SK-N-SH treated with all-trans-retinoic acid at 6 μM for 48 hours (cell line): ENCODE measurements around the gene NGEF.

Source experiments
- ATAC-seq: fragments of 200-7000 bp; cut with Tn5 transposase; 3 replicates; pipeline ENCODE4 v1.9.1; 2020; ENCODE audit warnings: mild to moderate bottlenecking, moderate library complexity
- ARNTL ChIP-seq: fragments of 450-650 bp; formaldehyde crosslinking; IDR thresholded peaks from 2 replicates; pipeline ENCODE4 v1.5.0; 2020; ENCODE audit warnings: low read depth, mild to moderate bottlenecking, moderate library complexity, borderline replicate concordance
- BACH2 ChIP-seq: fragments of 250-450 bp; sonication (Bioruptor Pico); IDR thresholded peaks from 2 replicates; pipeline ENCODE4 v1.9.0; 2021; ENCODE audit warnings: mild to moderate bottlenecking, borderline replicate concordance
- CSDC2 ChIP-seq: fragments of 250-450 bp; sonication (Bioruptor Pico); IDR thresholded peaks from 2 replicates; pipeline ENCODE4 v1.5.0; 2020; ENCODE audit warnings: mild to moderate bottlenecking, moderate library complexity
- ESRRG ChIP-seq: fragments of 250-450 bp; sonication (Bioruptor Pico); IDR thresholded peaks from 2 replicates; pipeline ENCODE4 v1.6.1; 2021; ENCODE audit warnings: mild to moderate bottlenecking
- GLIS3 ChIP-seq: fragments of 250-450 bp; sonication (Bioruptor Pico); IDR thresholded peaks from 2 replicates; pipeline ENCODE4 v1.5.0; 2020; ENCODE audit warnings: mild to moderate bottlenecking, moderate library complexity
- ISL1 ChIP-seq: fragments of 250-450 bp; sonication (Bioruptor Pico); IDR thresholded peaks from 2 replicates; pipeline ENCODE4 v2.1.2; 2022; ENCODE audit warnings: mild to moderate bottlenecking, moderate library complexity
- OSR1 ChIP-seq: fragments of 250-450 bp; sonication (Bioruptor Pico); IDR thresholded peaks from 2 replicates; pipeline ENCODE4 v1.8.0; 2022; ENCODE audit warnings: moderate library complexity, mild to moderate bottlenecking, inconsistent platforms
- RARB ChIP-seq: fragments of 250-450 bp; sonication (Bioruptor Pico); IDR thresholded peaks from 2 replicates; pipeline ENCODE4 v1.8.0; 2021; ENCODE audit warnings: mild to moderate bottlenecking, moderate library complexity
- SNAI2 ChIP-seq: fragments of 250-450 bp; sonication (Bioruptor Pico); IDR thresholded peaks from 2 replicates; pipeline ENCODE4 v1.5.0; 2020; ENCODE audit warnings: mild to moderate bottlenecking, moderate library complexity
- TCF4 ChIP-seq: fragments of 250-450 bp; sonication (Bioruptor Pico); IDR thresholded peaks from 2 replicates; pipeline ENCODE4 v1.8.0; 2021; ENCODE audit warnings: mild to moderate bottlenecking, moderate library complexity, borderline replicate concordance
- ZC3H10 ChIP-seq: fragments of 250-450 bp; sonication (Bioruptor Pico); IDR thresholded peaks from 2 replicates; pipeline ENCODE4 v1.5.1; 2021; ENCODE audit warnings: mild to moderate bottlenecking, moderate library complexity
- ZFP30 ChIP-seq: fragments of 450-650 bp; formaldehyde crosslinking; IDR thresholded peaks from 2 replicates; pipeline ENCODE4 v1.5.0; 2022; ENCODE audit warnings: mild to moderate bottlenecking, moderate library complexity
- ZNF565 ChIP-seq: fragments of 450-650 bp; formaldehyde crosslinking; conservative IDR thresholded peaks from 2 replicates; pipeline ENCODE4 v1.5.0; 2020; ENCODE audit warnings: low read depth, mild to moderate bottlenecking, moderate library complexity
- ZNF70 ChIP-seq: fragments of 450-650 bp; formaldehyde crosslinking; IDR thresholded peaks from 2 replicates; pipeline ENCODE4 v1.5.0; 2020; ENCODE audit warnings: mild to moderate bottlenecking, moderate library complexity
- ZNF8 ChIP-seq: fragments of 450-650 bp; formaldehyde crosslinking; IDR thresholded peaks from 2 replicates; pipeline ENCODE4 v1.5.0; 2020; ENCODE audit warnings: mild to moderate bottlenecking, moderate library complexity
- TF ChIP-seq, protein P1 (sequence below): fragments of 250-450 bp; sonication (Bioruptor Pico); IDR thresholded peaks from 2 replicates; pipeline ENCODE4 v1.8.0; 2021; ENCODE audit warnings: low read depth, mild to moderate bottlenecking, moderate library complexity, borderline replicate concordance
- TF ChIP-seq, protein P2 (sequence below): fragments of 250-450 bp; sonication (Bioruptor Pico); IDR thresholded peaks from 2 replicates; pipeline ENCODE4 v1.5.0; 2020; ENCODE audit warnings: mild to moderate bottlenecking, moderate library complexity

Gene NGEF

DNA sequence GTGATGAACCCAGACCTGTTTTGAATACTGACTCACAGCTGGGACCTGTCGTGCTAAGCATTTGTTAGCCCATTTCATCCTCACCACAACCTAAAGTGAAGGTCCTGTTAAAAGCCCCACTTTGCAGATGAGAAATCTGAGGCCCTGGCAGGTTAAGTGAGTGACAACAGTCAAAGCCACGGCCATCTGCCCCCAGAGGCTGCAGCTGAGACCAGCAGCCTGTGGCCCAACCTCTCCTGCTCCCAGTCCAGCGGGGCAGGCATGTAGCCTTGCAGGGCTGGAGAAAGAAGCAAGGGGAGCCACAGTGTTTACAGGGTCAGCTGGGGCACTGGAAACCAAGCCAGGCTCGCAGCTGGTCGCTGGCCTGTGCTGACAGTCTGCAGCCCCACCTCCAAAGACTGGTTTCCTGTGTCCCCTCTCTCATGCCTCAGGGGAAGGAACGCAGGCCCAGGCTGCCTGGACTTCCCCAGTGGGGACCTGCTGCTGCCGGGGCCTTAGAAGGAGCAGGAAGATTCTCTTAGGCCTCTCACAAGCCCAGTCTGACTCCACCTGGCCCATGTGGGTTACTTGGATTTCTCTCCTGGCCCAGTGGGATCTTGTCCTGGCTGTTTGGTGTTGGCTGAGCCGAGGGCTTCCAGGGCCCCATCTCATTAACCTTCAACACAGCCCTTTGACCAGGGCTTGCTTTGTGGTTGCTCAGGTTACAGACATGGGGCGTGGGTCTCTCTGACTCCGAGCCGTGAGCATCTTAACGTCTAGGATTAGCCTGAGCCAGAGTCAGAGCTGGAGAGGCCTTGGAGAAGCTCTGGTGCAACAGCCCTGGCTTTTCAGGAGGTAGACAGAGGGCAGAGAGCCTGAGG, 48.8 kb upstream of the NGEF start:
- ATAC-seq, result peak; percentile 37; the same call in 1 of the 3 replicates
- no peak for TF ChIP-seq ZFP30

- TF ChIP-seq ZNF70 (CRISPR knock-in tag) (no peak), ZNF565 (CRISPR knock-in tag) (no peak), BACH2 (CRISPR knock-in tag) (no peak), RARB (CRISPR knock-in tag) (no peak), ARNTL (CRISPR knock-in tag) (no peak)
- TF ChIP-seq, protein P1, sequence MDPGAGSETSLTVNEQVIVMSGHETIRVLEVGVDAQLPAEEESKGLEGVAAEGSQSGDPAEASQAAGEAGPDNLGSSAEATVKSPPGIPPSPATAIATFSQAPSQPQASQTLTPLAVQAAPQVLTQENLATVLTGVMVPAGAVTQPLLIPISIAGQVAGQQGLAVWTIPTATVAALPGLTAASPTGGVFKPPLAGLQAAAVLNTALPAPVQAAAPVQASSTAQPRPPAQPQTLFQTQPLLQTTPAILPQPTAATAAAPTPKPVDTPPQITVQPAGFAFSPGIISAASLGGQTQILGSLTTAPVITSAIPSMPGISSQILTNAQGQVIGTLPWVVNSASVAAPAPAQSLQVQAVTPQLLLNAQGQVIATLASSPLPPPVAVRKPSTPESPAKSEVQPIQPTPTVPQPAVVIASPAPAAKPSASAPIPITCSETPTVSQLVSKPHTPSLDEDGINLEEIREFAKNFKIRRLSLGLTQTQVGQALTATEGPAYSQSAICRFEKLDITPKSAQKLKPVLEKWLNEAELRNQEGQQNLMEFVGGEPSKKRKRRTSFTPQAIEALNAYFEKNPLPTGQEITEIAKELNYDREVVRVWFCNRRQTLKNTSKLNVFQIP (CRISPR knock-in tag), result no peak
- TF ChIP-seq, protein P2, sequence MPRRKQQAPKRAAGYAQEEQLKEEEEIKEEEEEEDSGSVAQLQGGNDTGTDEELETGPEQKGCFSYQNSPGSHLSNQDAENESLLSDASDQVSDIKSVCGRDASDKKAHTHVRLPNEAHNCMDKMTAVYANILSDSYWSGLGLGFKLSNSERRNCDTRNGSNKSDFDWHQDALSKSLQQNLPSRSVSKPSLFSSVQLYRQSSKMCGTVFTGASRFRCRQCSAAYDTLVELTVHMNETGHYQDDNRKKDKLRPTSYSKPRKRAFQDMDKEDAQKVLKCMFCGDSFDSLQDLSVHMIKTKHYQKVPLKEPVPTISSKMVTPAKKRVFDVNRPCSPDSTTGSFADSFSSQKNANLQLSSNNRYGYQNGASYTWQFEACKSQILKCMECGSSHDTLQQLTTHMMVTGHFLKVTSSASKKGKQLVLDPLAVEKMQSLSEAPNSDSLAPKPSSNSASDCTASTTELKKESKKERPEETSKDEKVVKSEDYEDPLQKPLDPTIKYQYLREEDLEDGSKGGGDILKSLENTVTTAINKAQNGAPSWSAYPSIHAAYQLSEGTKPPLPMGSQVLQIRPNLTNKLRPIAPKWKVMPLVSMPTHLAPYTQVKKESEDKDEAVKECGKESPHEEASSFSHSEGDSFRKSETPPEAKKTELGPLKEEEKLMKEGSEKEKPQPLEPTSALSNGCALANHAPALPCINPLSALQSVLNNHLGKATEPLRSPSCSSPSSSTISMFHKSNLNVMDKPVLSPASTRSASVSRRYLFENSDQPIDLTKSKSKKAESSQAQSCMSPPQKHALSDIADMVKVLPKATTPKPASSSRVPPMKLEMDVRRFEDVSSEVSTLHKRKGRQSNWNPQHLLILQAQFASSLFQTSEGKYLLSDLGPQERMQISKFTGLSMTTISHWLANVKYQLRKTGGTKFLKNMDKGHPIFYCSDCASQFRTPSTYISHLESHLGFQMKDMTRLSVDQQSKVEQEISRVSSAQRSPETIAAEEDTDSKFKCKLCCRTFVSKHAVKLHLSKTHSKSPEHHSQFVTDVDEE (CRISPR knock-in tag), result no peak
- TF ChIP-seq, all 23 proteins: peak for 0
- ATAC-seq, result no peak
These were observed 48.0 kb upstream of the NGEF start for GRCh38 chr2:233060980-233061590.

GRCh38 chr2:233060501-233060979, 47.5 kb upstream of the NGEF start:
- no peak for TF ChIP-seq OSR1 (CRISPR knock-in tag)
- no peak for TF ChIP-seq GLIS3 (CRISPR knock-in tag)
- no peak for ATAC-seq

DNA sequence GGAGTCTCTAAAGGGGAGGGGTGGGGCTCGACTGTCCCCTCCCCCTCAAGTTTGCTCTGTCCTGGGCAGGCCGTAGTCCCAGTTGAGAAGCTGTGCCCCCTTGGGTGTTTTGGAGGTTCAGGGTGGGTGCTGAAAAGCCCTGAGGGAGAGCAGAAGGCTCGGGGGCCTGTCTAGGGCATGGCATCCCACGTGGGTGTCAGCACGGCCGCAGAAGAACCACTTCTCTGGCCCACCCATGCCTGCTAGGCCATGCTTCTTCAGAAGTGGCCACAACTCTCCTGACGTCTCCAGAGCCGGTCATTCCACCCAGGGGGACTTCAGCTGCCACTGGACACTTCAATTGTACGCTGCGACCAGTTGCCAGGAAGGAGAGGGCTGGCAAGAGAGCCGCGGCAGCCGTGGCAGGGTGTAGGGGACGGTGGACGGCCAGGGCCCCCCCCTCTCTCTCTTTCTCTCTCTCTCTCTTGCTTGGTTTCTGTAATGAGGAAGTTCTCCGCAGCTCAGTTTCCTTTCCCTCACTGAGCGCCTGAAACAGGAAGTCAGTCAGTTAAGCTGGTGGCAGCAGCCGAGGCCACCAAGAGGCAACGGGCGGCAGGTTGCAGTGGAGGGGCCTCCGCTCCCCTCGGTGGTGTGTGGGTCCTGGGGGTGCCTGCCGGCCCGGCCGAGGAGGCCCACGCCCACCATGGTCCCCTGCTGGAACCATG, 46.9 kb upstream of the NGEF start, which contains the start of gene INPP5D:
TSS of gene INPP5D (plus strand) at position 546 of the 704 bp plus-strand sequence. CDS start at position 683, 137 bp downstream.
- no peak for ATAC-seq
- no peak for TF ChIP-seq ESRRG (CRISPR knock-in tag)
- no peak for TF ChIP-seq ZFP30
- TF ChIP-seq CSDC2 (CRISPR knock-in tag), result no peak
- no peak for TF ChIP-seq ZNF565 (CRISPR knock-in tag)
- no peak for TF ChIP-seq BACH2 (CRISPR knock-in tag)

- TF ChIP-seq ISL1 (CRISPR knock-in tag), result no peak
- TF ChIP-seq, all 23 proteins: peak for 0
- no peak for ATAC-seq
These were observed 46.4 kb upstream of the NGEF start for GRCh38 chr2:233059547-233059796.

DNA sequence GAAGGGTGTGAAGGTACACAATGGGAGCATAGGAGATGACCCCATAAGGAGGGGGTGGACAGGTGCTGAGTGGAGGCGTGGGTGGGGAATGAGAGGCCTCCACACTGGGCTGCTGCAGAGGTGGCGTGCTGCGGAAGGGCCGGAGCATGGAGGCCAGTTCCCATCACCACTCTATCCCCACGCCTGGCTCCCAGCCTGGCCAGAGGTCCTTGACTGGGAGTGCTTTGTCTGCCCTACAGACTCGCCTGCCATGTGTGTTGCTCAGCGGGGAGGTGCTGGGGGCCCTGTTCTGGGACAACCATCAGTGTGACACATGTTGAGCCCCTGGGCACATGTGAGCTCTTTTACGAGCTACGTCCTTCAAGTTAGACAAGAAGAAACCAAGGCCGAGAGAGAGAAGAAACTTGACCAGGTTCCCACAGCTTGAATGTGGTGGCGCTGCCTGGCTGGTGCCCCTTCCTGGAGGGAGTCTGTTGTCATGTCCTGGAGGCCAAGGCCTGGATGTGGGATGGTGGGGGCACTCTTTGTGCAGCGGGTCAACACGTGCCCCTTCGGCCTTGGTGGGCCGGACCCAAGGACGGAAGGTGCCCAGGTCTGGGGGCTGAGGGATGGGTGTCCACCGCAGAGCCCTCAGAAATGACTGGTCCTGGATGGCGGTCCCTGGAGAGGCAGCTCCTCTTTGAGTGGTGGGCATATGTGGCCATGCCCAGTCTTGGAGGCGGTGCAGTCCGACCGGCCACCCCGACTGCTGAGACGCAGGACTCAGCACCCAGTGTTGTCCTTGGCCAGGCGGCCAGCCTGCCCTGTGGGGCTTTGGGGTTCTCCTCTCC, 45.9 kb upstream of the NGEF start:
- ATAC-seq, result no peak
- TF ChIP-seq ZC3H10 (no peak), ZNF565 (CRISPR knock-in tag) (no peak), SNAI2 (no peak), TCF4 (CRISPR knock-in tag) (no peak), ZNF8 (CRISPR knock-in tag) (no peak)
